ENCODE data around the gene CCNG1.
"Not testable (repeated sequence)": the region's sequence is repeated elsewhere in the genome, so short reads cannot be mapped to it uniquely, and the experiment has no call there.

Gene CCNG1

GRCh38 chr5:163408311-163408923 is 29.0 kb upstream of the CCNG1 start:
- Histone ChIP-seq H3K9ac (no peak overlapping the region), H3K4me1 (no peaks in the 10 kb centered on the region), H3K36me3 (ENCODE audit: control insufficient read depth, insufficient read depth, low read length) (no peaks in the 10 kb centered on the region), H3K4me2 (ENCODE audit: low read length) (no peak overlapping the region), H2AFZ (no peak overlapping the region), H3K9me3 (ENCODE audit: control insufficient read depth, low read length) (no peaks in the 10 kb centered on the region), H3K79me2 (no peaks in the 10 kb centered on the region), H3K27me3 (ENCODE audit: control insufficient read depth, insufficient read depth, low read length) (no peaks in the 10 kb centered on the region), H3K27ac (no peak overlapping the region), H3K4me3 (ENCODE audit: low read depth, low read length) (no peak overlapping the region)
- TF ChIP-seq, protein P1, sequence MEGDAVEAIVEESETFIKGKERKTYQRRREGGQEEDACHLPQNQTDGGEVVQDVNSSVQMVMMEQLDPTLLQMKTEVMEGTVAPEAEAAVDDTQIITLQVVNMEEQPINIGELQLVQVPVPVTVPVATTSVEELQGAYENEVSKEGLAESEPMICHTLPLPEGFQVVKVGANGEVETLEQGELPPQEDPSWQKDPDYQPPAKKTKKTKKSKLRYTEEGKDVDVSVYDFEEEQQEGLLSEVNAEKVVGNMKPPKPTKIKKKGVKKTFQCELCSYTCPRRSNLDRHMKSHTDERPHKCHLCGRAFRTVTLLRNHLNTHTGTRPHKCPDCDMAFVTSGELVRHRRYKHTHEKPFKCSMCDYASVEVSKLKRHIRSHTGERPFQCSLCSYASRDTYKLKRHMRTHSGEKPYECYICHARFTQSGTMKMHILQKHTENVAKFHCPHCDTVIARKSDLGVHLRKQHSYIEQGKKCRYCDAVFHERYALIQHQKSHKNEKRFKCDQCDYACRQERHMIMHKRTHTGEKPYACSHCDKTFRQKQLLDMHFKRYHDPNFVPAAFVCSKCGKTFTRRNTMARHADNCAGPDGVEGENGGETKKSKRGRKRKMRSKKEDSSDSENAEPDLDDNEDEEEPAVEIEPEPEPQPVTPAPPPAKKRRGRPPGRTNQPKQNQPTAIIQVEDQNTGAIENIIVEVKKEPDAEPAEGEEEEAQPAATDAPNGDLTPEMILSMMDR (IDR thresholded peaks at IDR 0.05), result peak; percentile 75

- Histone ChIP-seq H3K36me3 (ENCODE audit: control insufficient read depth, insufficient read depth, low read length) (no peaks in the 10 kb centered on the region), H3K79me2 (no peaks in the 10 kb centered on the region), H3K4me3 (ENCODE audit: low read depth, low read length) (no peak overlapping the region), H3K27me3 (ENCODE audit: control insufficient read depth, insufficient read depth, low read length) (no peaks in the 10 kb centered on the region), H3K4me2 (ENCODE audit: low read length) (no peak overlapping the region), H3K27ac (no peak overlapping the region), H3K9ac (no peak overlapping the region), H2AFZ (no peak overlapping the region), H3K9me3 (ENCODE audit: control insufficient read depth, low read length) (no peaks in the 10 kb centered on the region), H3K4me1 (no peaks in the 10 kb centered on the region)
- TF ChIP-seq, protein P1 (IDR thresholded peaks at IDR 0.05), result no peak
These were observed 28.0 kb upstream of the CCNG1 start for GRCh38 chr5:163409384-163409783.

GRCh38 chr5:163410505-163410904 is 26.9 kb upstream of the CCNG1 start:
- Histone ChIP-seq H2AFZ (no peak overlapping the region), H3K4me2 (ENCODE audit: low read length) (no peak overlapping the region), H3K36me3 (ENCODE audit: control insufficient read depth, insufficient read depth, low read length) (no peaks in the 10 kb centered on the region), H3K79me2 (no peaks in the 10 kb centered on the region), H3K9me3 (ENCODE audit: control insufficient read depth, low read length) (no peaks in the 10 kb centered on the region), H3K4me1 (no peaks in the 10 kb centered on the region), H3K27me3 (ENCODE audit: control insufficient read depth, insufficient read depth, low read length) (no peaks in the 10 kb centered on the region), H3K4me3 (ENCODE audit: low read depth, low read length) (no peak overlapping the region), H3K27ac (no peak overlapping the region), H3K9ac (no peak overlapping the region)
- TF ChIP-seq, protein P1 (IDR thresholded peaks at IDR 0.05), result no peak

- not testable (repeated sequence) for H2AFZ ChIP-seq; H3K27me3 ChIP-seq (ENCODE audit: control insufficient read depth, insufficient read depth, low read length); H3K9ac ChIP-seq; H3K9me3 ChIP-seq (ENCODE audit: control insufficient read depth, low read length); H3K4me1 ChIP-seq; H3K4me2 ChIP-seq (ENCODE audit: low read length); H3K27ac ChIP-seq; H3K79me2 ChIP-seq; H3K36me3 ChIP-seq (ENCODE audit: control insufficient read depth, insufficient read depth, low read length); H3K4me3 ChIP-seq (ENCODE audit: low read depth, low read length)
These were observed 21.7 kb upstream of the CCNG1 start for GRCh38 chr5:163415673-163416072.

GRCh38 chr5:163424836-163425235 is 12.6 kb upstream of the CCNG1 start:
- H3K36me3 ChIP-seq (ENCODE audit: control insufficient read depth, insufficient read depth, low read length), result no peaks in the 10 kb centered on the region
- H3K9ac ChIP-seq, result no peak overlapping the region
- no peak overlapping the region for H3K4me3 ChIP-seq (ENCODE audit: low read depth, low read length)
- TF ChIP-seq, protein P1 (IDR thresholded peaks at IDR 0.05), result no peak
- H2AFZ ChIP-seq, result no peak overlapping the region
- H3K4me2 ChIP-seq (ENCODE audit: low read length), result no peak overlapping the region
- H3K27me3 ChIP-seq (ENCODE audit: control insufficient read depth, insufficient read depth, low read length), result no peaks in the 10 kb centered on the region
- H3K27ac ChIP-seq, result no peak overlapping the region
- no peaks in the 10 kb centered on the region for H3K79me2 ChIP-seq
- no peaks in the 10 kb centered on the region for H3K9me3 ChIP-seq (ENCODE audit: control insufficient read depth, low read length)
- H3K4me1 ChIP-seq, result no peaks in the 10 kb centered on the region

DNA sequence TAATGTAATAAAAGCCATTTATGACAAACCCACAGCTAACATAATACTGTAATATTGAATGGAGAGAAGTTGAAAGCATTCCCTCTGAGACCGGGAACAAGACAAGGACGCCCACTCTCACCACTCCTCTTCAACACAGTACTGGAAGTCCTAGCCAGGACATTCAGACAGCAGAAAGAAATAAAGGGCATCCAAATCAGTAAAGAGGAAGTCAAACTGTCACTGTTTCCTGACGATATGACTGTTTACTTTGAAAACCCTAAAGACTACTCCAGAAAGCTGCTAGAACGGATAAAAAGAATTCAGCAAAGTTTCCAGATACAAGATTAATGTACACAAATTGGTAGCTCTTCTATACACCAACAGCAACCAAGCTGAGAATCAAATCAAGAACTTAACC is 11.3 kb upstream of the CCNG1 start:
- H3K27me3 ChIP-seq (ENCODE audit: control insufficient read depth, insufficient read depth, low read length); H3K79me2 ChIP-seq; H3K9ac ChIP-seq; H3K36me3 ChIP-seq (ENCODE audit: control insufficient read depth, insufficient read depth, low read length); H2AFZ ChIP-seq; H3K4me3 ChIP-seq (ENCODE audit: low read depth, low read length); H3K27ac ChIP-seq; H3K9me3 ChIP-seq (ENCODE audit: control insufficient read depth, low read length); H3K4me2 ChIP-seq (ENCODE audit: low read length); H3K4me1 ChIP-seq: not testable (repeated sequence)
